OCI-LY7 (cell line): Measurements from ENCODE around the gene FRRS1.

ENCODE experiments used
- EZH2phosphoT487 ChIP-seq: fragments of 200-600 bp; sonication (generic); IDR thresholded peaks from 2 replicates; pipeline ENCODE4 v1.6.1; 2018; ENCODE audit warnings: low read depth, borderline replicate concordance, mild to moderate bottlenecking, mixed run types, antibody characterized with exemption, low read length, moderate library complexity, mixed read lengths
- TF ChIP-seq, protein P1 (sequence below): fragments of 200-600 bp; sonication (generic); conservative IDR thresholded peaks from 2 replicates; pipeline ENCODE4 v1.5.1; 2014; ENCODE audit warnings: mild to moderate bottlenecking, antibody characterized with exemption, low read length, moderate library complexity, mixed read lengths

- TF ChIP-seq EZH2phosphoT487: no peak
- TF ChIP-seq, protein P1, sequence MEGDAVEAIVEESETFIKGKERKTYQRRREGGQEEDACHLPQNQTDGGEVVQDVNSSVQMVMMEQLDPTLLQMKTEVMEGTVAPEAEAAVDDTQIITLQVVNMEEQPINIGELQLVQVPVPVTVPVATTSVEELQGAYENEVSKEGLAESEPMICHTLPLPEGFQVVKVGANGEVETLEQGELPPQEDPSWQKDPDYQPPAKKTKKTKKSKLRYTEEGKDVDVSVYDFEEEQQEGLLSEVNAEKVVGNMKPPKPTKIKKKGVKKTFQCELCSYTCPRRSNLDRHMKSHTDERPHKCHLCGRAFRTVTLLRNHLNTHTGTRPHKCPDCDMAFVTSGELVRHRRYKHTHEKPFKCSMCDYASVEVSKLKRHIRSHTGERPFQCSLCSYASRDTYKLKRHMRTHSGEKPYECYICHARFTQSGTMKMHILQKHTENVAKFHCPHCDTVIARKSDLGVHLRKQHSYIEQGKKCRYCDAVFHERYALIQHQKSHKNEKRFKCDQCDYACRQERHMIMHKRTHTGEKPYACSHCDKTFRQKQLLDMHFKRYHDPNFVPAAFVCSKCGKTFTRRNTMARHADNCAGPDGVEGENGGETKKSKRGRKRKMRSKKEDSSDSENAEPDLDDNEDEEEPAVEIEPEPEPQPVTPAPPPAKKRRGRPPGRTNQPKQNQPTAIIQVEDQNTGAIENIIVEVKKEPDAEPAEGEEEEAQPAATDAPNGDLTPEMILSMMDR: no peak
Observed at GRCh38 chr1:99662539-99663080, 103.8 kb downstream of the FRRS1 start.
